HepG2 (cell line): Measurements from ENCODE around the gene PALS1. TPM values are rescaled to one million over a fixed set of nuclear protein-coding genes. Genes with fewer than 3 reads are reported as not detected.
A peak's percentile ranks its signal among the peaks of the same experiment; 100 is the strongest.

Experiments used
- ATAC-seq: fragments of 200-7000 bp; cut with Tn5 transposase; 3 replicates; pipeline ENCODE4 v1.9.1; 2020; ENCODE audit warnings: mild to moderate bottlenecking, moderate library complexity
- BruUV-seq: library from RNA; stranded (reverse); fragments of 400-500 nt; replicated peaks from 2 replicates; lab custom pipeline; 2021; lab: Mats Ljungman, UMichigan
- CTCF ChIA-PET: fragments of 300-600 bp; formaldehyde crosslinking; extraction: SDS; loops from one replicate; lab custom pipeline; 2021; ENCODE audit warnings: low total read pairs, inconsistent platforms, low intra/inter-chr PET ratio; lab: Yijun Ruan, JAX
- POLR2A ChIA-PET: fragments of 350-600 bp; sonication (Branson Sonifier 250); formaldehyde crosslinking; loops from one replicate; lab custom pipeline; 2020; ENCODE audit warnings: antibody characterized with exemption, inconsistent platforms; lab: Yijun Ruan, JAX
- DNase-seq: peaks from one replicate; pipeline ENCODE4 v3.0.0-alpha.2; 2015; ENCODE audit warnings: low spot score
- FAIRE-seq: peaks from 3 replicates; lab custom pipeline; 2011; peaks lifted over from hg19 to GRCh38; lab: Jason Lieb, UNC
- H2AFZ ChIP-seq: one replicate; pipeline ENCODE4 v1.6.1; 2011; ENCODE audit warnings: low read length, inconsistent platforms
- H3K27ac ChIP-seq: fragments of 300-600 bp; 3 replicates; pipeline ENCODE4 v1.8.0; 2011; ENCODE audit warnings: mixed run types, mild to moderate bottlenecking, mixed read lengths, low read length, inconsistent platforms; ENCODE audit not compliant: insufficient read depth; ENCODE audit errors: extremely low read length
- H3K27me3 ChIP-seq, 2 experiments: fragments of 200-600 bp in 1 of 2; 2 replicates in 1 of 2; 3 replicates in 1 of 2; pipeline versions ENCODE4 v1.6.0 to v1.8.0; 2011; ENCODE audit warnings: low read length in 2 of 2, mild to moderate bottlenecking in 2 of 2, moderate library complexity in 2 of 2, inconsistent platforms in 1 of 2; ENCODE audit not compliant: insufficient read depth in 2 of 2, control insufficient read depth in 1 of 2
- H3K36me3 ChIP-seq, 2 experiments: fragments of 200-600 bp in 1 of 2; replicated peaks in 1 of 2; 2 replicates in 1 of 2; 3 replicates in 1 of 2; pipeline versions ENCODE4 v1.5.1 to v1.8.0; 2011; ENCODE audit warnings: low read length in 2 of 2, inconsistent platforms in 1 of 2; ENCODE audit not compliant: insufficient read depth in 2 of 2, control insufficient read depth in 1 of 2
- H3K4me1 ChIP-seq: 2 replicates; pipeline ENCODE4 v1.5.1; 2012; ENCODE audit warnings: low read length, inconsistent platforms; ENCODE audit not compliant: insufficient read depth
- H3K4me2 ChIP-seq: 2 replicates; pipeline ENCODE4 v1.6.0; 2011; ENCODE audit warnings: low read depth, low read length, inconsistent platforms
- H3K4me3 ChIP-seq, 3 experiments: fragments of 200-600 bp in 1 of 3; sonication (generic), shearing (Covaris generic) in 1 of 3; replicated peaks in 1 of 3; 2 replicates each; pipeline ENCODE4 v1.5.1; 2011 to 2016; ENCODE audit warnings: low read length in 3 of 3, inconsistent platforms in 2 of 3, low read depth in 2 of 3, mild to moderate bottlenecking in 2 of 3, control low read depth in 1 of 3, mixed read lengths in 1 of 3; ENCODE audit not compliant: insufficient read depth in 1 of 3
- H3K79me2 ChIP-seq: one replicate; pipeline ENCODE4 v1.6.1; 2011; ENCODE audit warnings: low read length, inconsistent platforms; ENCODE audit not compliant: insufficient read depth
- H3K9ac ChIP-seq: 2 replicates; pipeline ENCODE4 v1.6.0; 2011; ENCODE audit warnings: mild to moderate bottlenecking, low read depth, low read length, inconsistent platforms; ENCODE audit not compliant: insufficient read depth
- H3K9me3 ChIP-seq: 2 replicates; pipeline ENCODE4 v1.5.1; 2012; ENCODE audit warnings: mild to moderate bottlenecking, low read length
- H4K20me1 ChIP-seq: 2 replicates; pipeline ENCODE4 v1.6.0; 2011; ENCODE audit warnings: inconsistent platforms, mild to moderate bottlenecking, low read length, moderate library complexity; ENCODE audit not compliant: insufficient read depth
- ERF ChIP-seq: IDR thresholded peaks from 2 replicates; pipeline ENCODE4 v1.6.1; 2018; ENCODE audit warnings: missing biosample characterization, missing genetic modification reagents
- HIC2 ChIP-seq: sonication (generic); formaldehyde crosslinking; IDR thresholded peaks from 2 replicates; pipeline ENCODE4 v1.9.0; 2022; ENCODE audit warnings: low read depth, missing genetic modification reagents
- HMGA1 ChIP-seq: sonication (generic); formaldehyde crosslinking; conservative IDR thresholded peaks from 2 replicates; pipeline ENCODE4 v1.4.0; 2020; ENCODE audit warnings: missing genetic modification reagents
- IKZF5 ChIP-seq: IDR thresholded peaks from 2 replicates; pipeline ENCODE4 v1.6.1; 2018; ENCODE audit warnings: missing genetic modification reagents, mild to moderate bottlenecking, missing compliant biosample characterization
- KLF11 ChIP-seq: IDR thresholded peaks from 2 replicates; pipeline ENCODE4 v1.6.1; 2016; ENCODE audit warnings: missing compliant biosample characterization
- MAX ChIP-seq: IDR thresholded peaks from 2 replicates; pipeline ENCODE4 v1.6.1; 2012; ENCODE audit warnings: inconsistent platforms
- RFXAP ChIP-seq: sonication (generic); formaldehyde crosslinking; IDR thresholded peaks from 2 replicates; pipeline ENCODE4 v1.4.0; 2020; ENCODE audit warnings: missing genetic modification reagents, borderline replicate concordance
- SAP130 ChIP-seq: IDR thresholded peaks from 2 replicates; pipeline ENCODE4 v1.6.1; 2016; ENCODE audit warnings: low read depth
- TBX2 ChIP-seq: sonication (generic); formaldehyde crosslinking; IDR thresholded peaks from 2 replicates; pipeline ENCODE4 v1.5.0; 2020; ENCODE audit warnings: missing genetic modification reagents, mild to moderate bottlenecking, borderline replicate concordance
- TEF ChIP-seq: sonication (generic); formaldehyde crosslinking; IDR thresholded peaks from 2 replicates; pipeline ENCODE4 v1.5.0; 2020; ENCODE audit warnings: missing genetic modification reagents
- U2AF1 ChIP-seq: fragments of 200-400 bp; formaldehyde crosslinking; optimal IDR thresholded peaks from 2 replicates; pipeline ENCODE3; 2017; ENCODE audit warnings: mild to moderate bottlenecking, low read depth, low read length
- ZNF205 ChIP-seq: IDR thresholded peaks from 2 replicates; pipeline ENCODE4 v1.6.1; 2018; ENCODE audit warnings: missing biosample characterization, missing genetic modification reagents
- ZNF263 ChIP-seq: sonication (generic); formaldehyde crosslinking; IDR thresholded peaks from 2 replicates; pipeline ENCODE4 v1.4.0; 2020; ENCODE audit warnings: missing genetic modification reagents
- ZNF292 ChIP-seq: sonication (generic); formaldehyde crosslinking; IDR thresholded peaks from 2 replicates; pipeline ENCODE4 v1.8.1; 2022; ENCODE audit warnings: mild to moderate bottlenecking, low read depth, missing genetic modification reagents, borderline replicate concordance
- ZNF331 ChIP-seq: sonication (generic); formaldehyde crosslinking; IDR thresholded peaks from 2 replicates; pipeline ENCODE4 v1.4.0; 2020; ENCODE audit warnings: missing genetic modification reagents
- ZNF354B ChIP-seq: sonication (generic); formaldehyde crosslinking; IDR thresholded peaks from 2 replicates; pipeline ENCODE4 v1.8.0; 2022; ENCODE audit warnings: mild to moderate bottlenecking, missing genetic modification reagents
- ZNF501 ChIP-seq: sonication (generic); formaldehyde crosslinking; IDR thresholded peaks from 2 replicates; pipeline ENCODE4 v1.5.1; 2020; ENCODE audit warnings: mild to moderate bottlenecking, moderate library complexity, missing genetic modification reagents
- ZNF503 ChIP-seq: sonication (generic); formaldehyde crosslinking; IDR thresholded peaks from 2 replicates; pipeline ENCODE4 v1.4.0; 2020; ENCODE audit warnings: missing genetic modification reagents
- ZSCAN9 ChIP-seq: IDR thresholded peaks from 2 replicates; pipeline ENCODE4 v1.6.1; 2016; ENCODE audit warnings: borderline replicate concordance
- WGBS: methylation state at CpG from one replicate; pipeline ENCODE4 v1.1.6; 2017; ENCODE audit warnings: low lambda C conversion rate; 5-methylcytosine and 5-hydroxymethylcytosine counted together
- in situ Hi-C: cut with HindIII; loops from 2 replicates; pipeline ENCODE4 v1.10.0; 2017; ENCODE audit warnings: low pct_unique_long_range_greater_than_20kb; ENCODE audit not compliant: extremely low pct_ligation_motif_present
- intact Hi-C: fragments of 100-400 bp; cut with micrococcal nuclease; formaldehyde crosslinking; loops from one replicate; pipeline ENCODE4 v1.10.0; 2022; ENCODE audit not compliant: unreplicated experiment
- polyA plus RNA-seq, 8 experiments: library from polyadenylated mRNA; depleted of rRNA in 3 of 8; stranded (reverse) in 7 of 8; unstranded in 1 of 8; fragments of >200 nt; fragmentation: Illumina TruSeq in 4 of 8; extraction: Trizol in 4 of 8; gene quantifications; 2 replicates each; pipeline versions ENCODE4 v1.2.1 to v1.2.3, GENCODE V29; 2011 to 2016; ENCODE audit warnings: low read depth in 4 of 8, missing spikeins in 1 of 8, mixed read lengths in 1 of 8; ENCODE audit not compliant: insufficient read depth in 1 of 8
- total RNA-seq, 5 experiments: library from RNA; depleted of rRNA; stranded (reverse); fragments of >200 nt; fragmentation: Illumina TruSeq; extraction: Trizol; gene quantifications; 2 replicates each; pipeline ENCODE4 v1.2.3, GENCODE V29; 2016; ENCODE audit warnings: low read depth in 1 of 5

Gene PALS1
- total and polyA plus RNA-seq, 2 of the 13 experiments (the other 11 are each of a cell fraction or from before 2014, with no cell fraction given) = 8.8 to 20.0 TPM

GRCh38 chr14:67240168-67240932 is 885 bp upstream of the PALS1 start:
- intact Hi-C loops = no loop called here
- Histone ChIP-seq H3K27me3 (no peaks in the 10 kb centered on the region; a peak in 1 of 5 replicates), H4K20me1 (no peaks in the 10 kb centered on the region), H3K27ac (peak overlapping the region; percentile 97), H3K36me3 (no peaks in the 10 kb centered on the region), H3K79me2 (peaks cover 32% of the 10 kb centered on the region), H3K9me3 (no peaks in the 10 kb centered on the region), H3K9ac (peak overlapping the region; percentile 87), H3K4me3 (peak overlapping the region; percentile 61 to 88 (median 75)), H3K4me2 (peak overlapping the region; percentile 94), H2AFZ (peak overlapping the region; percentile 91), H3K4me1 (peaks cover 35% of the 10 kb centered on the region)
- WGBS = under 1% methylated on average over 18 of the region's 23 CpGs
- DNase-seq (peak; percentile 15), FAIRE-seq (peak; percentile 49), ATAC-seq (peak; percentile 61)
- ChIA-PET POLR2A (interaction anchor here (0.9 to 2.3 kb wide), 3 partner anchors 8 to 119 kb away, joined by 4 to 9 read pairs (median 8); partner anchors contain the start of gene ATP6V1D), CTCF (no interaction called here)
- TSS peak; percentile 92 for BruUV-seq
- in situ Hi-C loops = no loop called here
- TF ChIP-seq ERF (CRISPR knock-in tag) (no peak), RFXAP (no peak), ZNF292 (CRISPR knock-in tag) (peak; percentile 24; the same call in 1 of the 2 replicates), ZNF205 (no peak), ZNF501 (no peak), U2AF1 (no peak), TBX2 (CRISPR knock-in tag) (peak; percentile 47; the same call in 1 of the 2 replicates), ZNF263 (CRISPR knock-in tag) (0 out of 2 replicates have a peak, but pooled peaks have one; percentile 31), MAX (0 out of 2 replicates have a peak, but pooled peaks have one; percentile 29), ZNF354B (CRISPR knock-in tag) (no peak), KLF11 (0 out of 2 replicates have a peak, but pooled peaks have one; percentile 21), ZNF503 (no peak), ZSCAN9 (0 out of 2 replicates have a peak, but pooled peaks have one; percentile 13), HMGA1 (CRISPR knock-in tag) (no peak), SAP130 (peak; percentile 10), HIC2 (CRISPR knock-in tag) (peak; percentile 86), TEF (no peak), IKZF5 (CRISPR knock-in tag) (peak; percentile 37; the same call in 1 of the 2 replicates), ZNF331 (CRISPR knock-in tag) (no peak)
